Aorta (tissue), 5 donors: Measurements from ENCODE around the gene CD86. TPM values are rescaled to one million over a fixed set of nuclear protein-coding genes. Genes with fewer than 3 reads are reported as not detected.
"Not testable (repeated sequence)": the region's sequence is repeated elsewhere in the genome, so short reads cannot be mapped to it uniquely, and the experiment has no call there.

ENCODE experiments used
- ATAC-seq: fragments of 200-7000 bp; cut with Tn5 transposase; one replicate; pipeline ENCODE4 v1.9.1; 2022; ENCODE audit warnings: moderate library complexity; ENCODE audit not compliant: low FRiP score
- DNase-seq, 2 donors: peaks; one replicate each; pipeline ENCODE4 v3.0.0-alpha.2; 2020
- H3K27ac ChIP-seq, 2 donors: one replicate each; pipeline ENCODE4 v1.5.1; 2013; ENCODE audit warnings: low read length in 2 of 2, mild to moderate bottlenecking in 2 of 2, moderate library complexity in 2 of 2, control low read depth in 1 of 2, inconsistent platforms in 1 of 2, low read depth in 1 of 2
- H3K27me3 ChIP-seq, 2 donors: one replicate each; pipeline ENCODE4 v1.6.1; 2013; ENCODE audit warnings: control low read depth in 1 of 2, low read length in 1 of 2, mild to moderate bottlenecking in 1 of 2, moderate library complexity in 1 of 2; ENCODE audit not compliant: insufficient read depth in 2 of 2, control insufficient read depth in 1 of 2
- H3K36me3 ChIP-seq, 2 donors: one replicate each; pipeline ENCODE4 v1.6.1; 2013; ENCODE audit warnings: control low read depth in 1 of 2, low read length in 1 of 2, mild to moderate bottlenecking in 1 of 2; ENCODE audit not compliant: insufficient read depth in 2 of 2, control insufficient read depth in 1 of 2
- H3K4me1 ChIP-seq, 2 donors: one replicate each; pipeline ENCODE4 v1.6.1; 2013; ENCODE audit warnings: low read length in 2 of 2, control low read depth in 1 of 2, mild to moderate bottlenecking in 1 of 2, moderate library complexity in 1 of 2; ENCODE audit not compliant: insufficient read depth in 2 of 2, control insufficient read depth in 1 of 2
- H3K4me3 ChIP-seq, 2 donors: one replicate each; pipeline ENCODE4 v1.5.1; 2013; ENCODE audit warnings: low read length in 2 of 2, control low read depth in 1 of 2, mild to moderate bottlenecking in 1 of 2
- H3K9me3 ChIP-seq: one replicate; pipeline ENCODE4 v1.6.1; 2013; ENCODE audit warnings: mild to moderate bottlenecking, low read length; ENCODE audit not compliant: control insufficient read depth
- WGBS, 2 donors: extraction: QIAGEN DNeasy Blood & Tissue Kit; methylation state at CpG; one replicate each; pipeline ENCODE4 v1.1.7; 2013; 5-methylcytosine and 5-hydroxymethylcytosine counted together
- intact Hi-C, 2 donors: fragments of 100-400 bp; cut with DNase I; formaldehyde crosslinking; loops; one replicate each; pipeline versions ENCODE4 v1.14.2 to v1.15.0; 2022
- polyA plus RNA-seq, 2 donors: library from polyadenylated mRNA; stranded (reverse); fragments of 200-250 nt; gene quantifications; one replicate each; pipeline ENCODE4 v1.2.3, GENCODE V29; 2013
- total RNA-seq, 2 donors: library from RNA; stranded (reverse); fragmentation: NEBNext Ultra II Directional; extraction: Animal tissue kit (Norgen Biotek cat#: 25700); gene quantifications; one replicate each; pipeline ENCODE4 v1.2.1, GENCODE V29; 2021
- donor health status: healthy with polysubstance abuse.
- donor health status: Bipolar disorder and iron deficiency.
- donor health status: DM: no; HTN: no; CAD: no.
- donor health status: DM: no; HTN: no; CAD: no.
- donor health status: DM: yes; HTN: yes; CAD: no.

Gene CD86
- total and polyA plus RNA-seq, 4 donors: 2.6 to 19.7 (median 9.1) TPM

GRCh38 chr3:122047296-122047695, 7.9 kb upstream of the CD86 start:
- H3K36me3 ChIP-seq, ATAC-seq, H3K27ac ChIP-seq, H3K9me3 ChIP-seq, H3K4me3 ChIP-seq, DNase-seq, intact Hi-C loops, H3K27me3 ChIP-seq, H3K4me1 ChIP-seq: not testable (repeated sequence)
- WGBS, 2 donors: 82 to 85% methylated on average over 7 to 11 of the region's 16 CpGs

GRCh38 chr3:122047773-122048172, 7.4 kb upstream of the CD86 start:
- H3K4me3 ChIP-seq, H3K9me3 ChIP-seq, ATAC-seq, DNase-seq, H3K4me1 ChIP-seq, H3K27ac ChIP-seq, intact Hi-C loops, H3K27me3 ChIP-seq, H3K36me3 ChIP-seq: not testable (repeated sequence)
- WGBS, 2 donors: 85 to 88% methylated on average over 10 to 11 of the region's 11 CpGs

- no peak for ATAC-seq
- H3K4me3 ChIP-seq: no peak overlapping the region
- no peaks in the 10 kb centered on the region for H3K36me3 ChIP-seq
- intact Hi-C loops: no loop called here
- H3K27me3 ChIP-seq: no peaks in the 10 kb centered on the region
- no peak for DNase-seq
- no peak overlapping the region for H3K27ac ChIP-seq
- WGBS, 2 donors: 77% methylated on average over 3 of the region's 3 CpGs
- no peaks in the 10 kb centered on the region for H3K9me3 ChIP-seq
- no peaks in the 10 kb centered on the region for H3K4me1 ChIP-seq
These were observed 2.2 kb upstream of the CD86 start for GRCh38 chr3:122052968-122053367.

GRCh38 chr3:122057671-122058070, 2.5 kb downstream of the CD86 start:
- no peaks in the 10 kb centered on the region for H3K4me1 ChIP-seq
- intact Hi-C loops: no loop called here
- 89% methylated on average over 2 of the region's 2 CpGs for whole genome bisulfite sequencing, 2 donors
- ATAC-seq (no peak), DNase-seq (no peak)
- H3K27ac ChIP-seq: no peak overlapping the region
- no peaks in the 10 kb centered on the region for H3K9me3 ChIP-seq
- no peaks in the 10 kb centered on the region for H3K36me3 ChIP-seq
- H3K27me3 ChIP-seq: no peaks in the 10 kb centered on the region
- H3K4me3 ChIP-seq: no peak overlapping the region

GRCh38 chr3:122058294-122058693, 3.1 kb downstream of the CD86 start:
- intact Hi-C loops: no loop called here

GRCh38 chr3:122060040-122060698, 5.0 kb downstream of the CD86 start:
- ATAC-seq: no peak

More at GRCh38 chr3:122058294-122058693, 3.1 kb downstream of the CD86 start:
- H3K27ac ChIP-seq: no peak overlapping the region
- WGBS, 2 donors: 76% methylated on average over 1 of the region's 1 CpG
- H3K36me3 ChIP-seq: no peaks in the 10 kb centered on the region
- ATAC-seq: no peak
- H3K9me3 ChIP-seq: no peaks in the 10 kb centered on the region
- no peaks in the 10 kb centered on the region for H3K4me1 ChIP-seq
- no peak overlapping the region for H3K4me3 ChIP-seq
- DNase-seq: no peak
- no peaks in the 10 kb centered on the region for H3K27me3 ChIP-seq

GRCh38 chr3:122063908-122064307, 8.7 kb downstream of the CD86 start:
- intact Hi-C loops: no loop called here
- DNase-seq: no peak
- 56 to 61% methylated on average over 1 of the region's 1 CpG for WGBS, 2 donors
- Histone ChIP-seq H3K36me3 (no peaks in the 10 kb centered on the region), H3K4me1 (no peaks in the 10 kb centered on the region), H3K27ac (no peak overlapping the region), H3K4me3 (no peak overlapping the region), H3K9me3 (no peaks in the 10 kb centered on the region), H3K27me3 (peaks cover 0 to 2% of the 10 kb centered on the region in 2 donors)
- ATAC-seq: no peak

More at GRCh38 chr3:122060040-122060698, 5.0 kb downstream of the CD86 start:
- no peaks in the 10 kb centered on the region for H3K36me3 ChIP-seq
- H3K27ac ChIP-seq: no peak overlapping the region
- no peak for DNase-seq
- intact Hi-C loops: no loop called here
- H3K4me3 ChIP-seq: no peak overlapping the region
- WGBS, 2 donors: 87 to 89% methylated on average over 6 of the region's 6 CpGs
- no peaks in the 10 kb centered on the region for H3K27me3 ChIP-seq
- no peaks in the 10 kb centered on the region for H3K4me1 ChIP-seq
- no peaks in the 10 kb centered on the region for H3K9me3 ChIP-seq

- ATAC-seq (no peak), DNase-seq (no peak)
- H3K27ac ChIP-seq: no peak overlapping the region
- no peaks in the 10 kb centered on the region for H3K9me3 ChIP-seq
- H3K27me3 ChIP-seq: peaks cover 0 to 2% of the 10 kb centered on the region in 2 donors
- H3K36me3 ChIP-seq: no peaks in the 10 kb centered on the region
- intact Hi-C loops: no loop called here
- 68 to 73% methylated on average over 4 of the region's 4 CpGs for WGBS, 2 donors
- H3K4me3 ChIP-seq: no peak overlapping the region
- no peaks in the 10 kb centered on the region for H3K4me1 ChIP-seq
These were observed 9.2 kb downstream of the CD86 start for GRCh38 chr3:122064326-122064725.
